MM.1S (cell line): ENCODE results near the gene SHMT2.

Experiments used
- DNase-seq: peaks from one replicate; pipeline ENCODE4 v3.0.0-alpha.2; 2015
- H2AFZ ChIP-seq: fragments of 300-600 bp; sonication (generic); 2 replicates; pipeline ENCODE4 v1.6.0; 2016; ENCODE audit warnings: antibody characterized with exemption, low read length
- H3F3A ChIP-seq: fragments of 300-600 bp; sonication (generic); 2 replicates; pipeline ENCODE4 v1.6.1; 2016; ENCODE audit warnings: mild to moderate bottlenecking, antibody characterized with exemption, low read length, moderate library complexity, mixed read lengths; ENCODE audit not compliant: insufficient read depth
- H3K27ac ChIP-seq: fragments of 300-600 bp; sonication (generic); 2 replicates; pipeline ENCODE4 v1.5.1; 2016; ENCODE audit warnings: mild to moderate bottlenecking, low read length
- H3K27me3 ChIP-seq: fragments of 300-600 bp; sonication (generic); replicated peaks from 2 replicates; pipeline ENCODE4 v1.6.0; 2016; ENCODE audit warnings: low read length; ENCODE audit not compliant: insufficient read depth
- H3K36me3 ChIP-seq: fragments of 300-600 bp; sonication (generic); replicated peaks from 2 replicates; pipeline ENCODE4 v1.6.1; 2016; ENCODE audit warnings: mild to moderate bottlenecking, low read length, mixed read lengths; ENCODE audit not compliant: insufficient read depth
- H3K4me1 ChIP-seq: fragments of 300-600 bp; sonication (generic); 2 replicates; pipeline ENCODE4 v1.6.1; 2016; ENCODE audit warnings: low read length, mixed read lengths
- H3K4me2 ChIP-seq: fragments of 300-600 bp; sonication (generic); 2 replicates; pipeline ENCODE4 v1.6.0; 2016; ENCODE audit warnings: low read depth, low read length
- H3K4me3 ChIP-seq: fragments of 300-600 bp; sonication (generic); 2 replicates; pipeline ENCODE4 v1.5.1; 2016; ENCODE audit warnings: low read length, mixed read lengths
- H3K79me2 ChIP-seq: fragments of 300-600 bp; sonication (generic); 2 replicates; pipeline ENCODE4 v1.6.1; 2016; ENCODE audit warnings: mixed run types, low read length, mixed read lengths
- H3K9ac ChIP-seq: fragments of 300-600 bp; sonication (generic); 2 replicates; pipeline ENCODE4 v1.6.1; 2016; ENCODE audit warnings: low read length, mixed read lengths
- H3K9me2 ChIP-seq: fragments of 300-600 bp; sonication (generic); replicated peaks from 2 replicates; pipeline ENCODE4 v1.6.1; 2016; ENCODE audit warnings: mild to moderate bottlenecking, low read length, mixed read lengths; ENCODE audit not compliant: insufficient read depth
- H3K9me3 ChIP-seq: fragments of 300-600 bp; sonication (generic); replicated peaks from 2 replicates; pipeline ENCODE4 v1.6.1; 2016; ENCODE audit warnings: mild to moderate bottlenecking, low read length, mixed read lengths; ENCODE audit not compliant: insufficient read depth
- H4K20me1 ChIP-seq: fragments of 300-600 bp; sonication (generic); 2 replicates; pipeline ENCODE4 v1.6.1; 2016; ENCODE audit warnings: mild to moderate bottlenecking, low read length, moderate library complexity, mixed read lengths; ENCODE audit not compliant: insufficient read depth
- CTCF ChIP-seq: fragments of 300-600 bp; sonication (generic); IDR thresholded peaks from 2 replicates; pipeline ENCODE4 v1.5.1; 2016; ENCODE audit warnings: antibody characterized with exemption, low read length, mixed read lengths
- EZH2 ChIP-seq: fragments of 300-600 bp; sonication (generic); optimal IDR thresholded peaks from 2 replicates; pipeline ENCODE3; 2017; ENCODE audit warnings: low read depth, mild to moderate bottlenecking, antibody characterized with exemption, low read length, mixed read lengths
- EZH2phosphoT487 ChIP-seq: fragments of 300-600 bp; sonication (generic); IDR thresholded peaks from 2 replicates; pipeline ENCODE4 v1.6.1; 2018; ENCODE audit warnings: antibody characterized with exemption, low read length

SHMT2 gene

GRCh38 chr12:57232156-57232756 is 2.7 kb downstream of the SHMT2 start:
- no peak overlapping the region for H2AFZ ChIP-seq
- H3F3A ChIP-seq, result 0 out of 2 replicates have a peak, but pooled peaks cover 2% of the 10 kb centered on the region
- H4K20me1 ChIP-seq, result no peaks in the 10 kb centered on the region
- H3K27me3 ChIP-seq, result no peaks in the 10 kb centered on the region
- no peak for DNase-seq
- H3K9me3 ChIP-seq, result no peaks in the 10 kb centered on the region
- H3K36me3 ChIP-seq, result 0 out of 2 replicates have a peak, but pooled peaks cover 15% of the 10 kb centered on the region
- H3K4me2 ChIP-seq, result no peak overlapping the region
- H3K4me3 ChIP-seq, result no peak overlapping the region
- H3K79me2 ChIP-seq, result peaks cover 31% of the 10 kb centered on the region
- TF ChIP-seq CTCF (no peak), EZH2 (no peak), EZH2phosphoT487 (no peak)
- no peak overlapping the region for H3K9ac ChIP-seq
- H3K27ac ChIP-seq, result no peak overlapping the region
- peaks cover 11% of the 10 kb centered on the region for H3K4me1 ChIP-seq
- H3K9me2 ChIP-seq, result no peaks in the 10 kb centered on the region

- Histone ChIP-seq H3K79me2 (peaks cover 31% of the 10 kb centered on the region), H3K4me2 (no peak overlapping the region), H3K4me3 (no peak overlapping the region), H2AFZ (no peak overlapping the region), H3K36me3 (0 out of 2 replicates have a peak, but pooled peaks cover 15% of the 10 kb centered on the region), H3K27ac (no peak overlapping the region), H3F3A (peaks cover 10% of the 10 kb centered on the region; the same call in 1 of the 2 replicates), H3K9me3 (no peaks in the 10 kb centered on the region), H3K27me3 (peaks cover 7% of the 10 kb centered on the region; the same call in 1 of the 2 replicates), H3K4me1 (peaks cover 13% of the 10 kb centered on the region), H4K20me1 (no peaks in the 10 kb centered on the region), H3K9ac (no peak overlapping the region), H3K9me2 (no peaks in the 10 kb centered on the region)
- TF ChIP-seq CTCF (no peak), EZH2phosphoT487 (no peak), EZH2 (no peak)
- no peak for DNase-seq
Observed at GRCh38 chr12:57233357-57234232, 4.1 kb downstream of the SHMT2 start.

- Histone ChIP-seq H3K27me3 (peaks cover 7% of the 10 kb centered on the region; the same call in 1 of the 2 replicates), H3K79me2 (peaks cover 31% of the 10 kb centered on the region), H3K9me2 (no peaks in the 10 kb centered on the region), H3F3A (peaks cover 10% of the 10 kb centered on the region; the same call in 1 of the 2 replicates), H2AFZ (no peak overlapping the region), H3K36me3 (0 out of 2 replicates have a peak, but pooled peaks cover 15% of the 10 kb centered on the region), H4K20me1 (no peaks in the 10 kb centered on the region), H3K9me3 (no peaks in the 10 kb centered on the region), H3K4me2 (no peak overlapping the region), H3K4me3 (no peak overlapping the region), H3K27ac (no peak overlapping the region), H3K4me1 (peaks cover 11% of the 10 kb centered on the region; the same call in 1 of the 2 replicates), H3K9ac (no peak overlapping the region)
- no peak for TF ChIP-seq CTCF
- no peak for TF ChIP-seq EZH2
- TF ChIP-seq EZH2phosphoT487, result no peak
- DNase-seq, result no peak
Observed at GRCh38 chr12:57234233-57234570, 4.7 kb downstream of the SHMT2 start.
